GM23248 (cell line): Measurements from ENCODE around the gene NDST3. TPM values are rescaled to one million over a fixed set of nuclear protein-coding genes. Genes with fewer than 3 reads are reported as not detected.

ENCODE experiments used
- DNase-seq: peaks from one replicate; pipeline ENCODE4 v3.0.0-alpha.2; 2015
- H2AFZ ChIP-seq: fragments of 200-600 bp; sonication (generic); 2 replicates; pipeline ENCODE4 v1.6.1; 2016; ENCODE audit warnings: antibody characterized with exemption
- H3F3A ChIP-seq: fragments of 200-600 bp; sonication (generic); 2 replicates; pipeline ENCODE4 v1.6.1; 2016; ENCODE audit warnings: mild to moderate bottlenecking, antibody characterized with exemption, mixed run types; ENCODE audit not compliant: insufficient read depth
- H3K27ac ChIP-seq: fragments of 200-600 bp; sonication (generic); 2 replicates; pipeline ENCODE4 v1.5.1; 2016; ENCODE audit warnings: mild to moderate bottlenecking
- H3K27me3 ChIP-seq: fragments of 200-600 bp; sonication (generic); replicated peaks from 2 replicates; pipeline ENCODE4 v1.6.1; 2016; ENCODE audit warnings: mild to moderate bottlenecking; ENCODE audit not compliant: insufficient read depth
- H3K36me3 ChIP-seq: fragments of 200-600 bp; sonication (generic); 2 replicates; pipeline ENCODE4 v1.6.1; 2016; ENCODE audit warnings: low read depth, mild to moderate bottlenecking
- H3K4me1 ChIP-seq: fragments of 200-600 bp; sonication (generic); 2 replicates; pipeline ENCODE4 v1.6.1; 2016; ENCODE audit warnings: mild to moderate bottlenecking; ENCODE audit not compliant: insufficient read depth
- H3K4me2 ChIP-seq: fragments of 200-600 bp; sonication (generic); one replicate; pipeline ENCODE4 v1.6.1; 2016; ENCODE audit warnings: mild to moderate bottlenecking; ENCODE audit not compliant: unreplicated experiment
- H3K4me3 ChIP-seq: fragments of 200-600 bp; sonication (generic); 2 replicates; pipeline ENCODE4 v1.5.1; 2016; ENCODE audit warnings: mild to moderate bottlenecking
- H3K79me2 ChIP-seq: fragments of 200-600 bp; sonication (generic); 2 replicates; pipeline ENCODE4 v1.6.1; 2016; ENCODE audit warnings: mild to moderate bottlenecking; ENCODE audit not compliant: insufficient read depth
- H3K9ac ChIP-seq: fragments of 200-600 bp; sonication (generic); 2 replicates; pipeline ENCODE4 v1.6.1; 2016; ENCODE audit warnings: mild to moderate bottlenecking
- H3K9me2 ChIP-seq: fragments of 200-600 bp; sonication (generic); 2 replicates; pipeline ENCODE4 v1.6.1; 2016; ENCODE audit warnings: mixed run types, mild to moderate bottlenecking, moderate library complexity; ENCODE audit not compliant: insufficient read depth
- H3K9me3 ChIP-seq: fragments of 200-600 bp; sonication (generic); one replicate; pipeline ENCODE4 v1.6.1; 2017; ENCODE audit warnings: low read depth
- H4K20me1 ChIP-seq: fragments of 200-600 bp; sonication (generic); 2 replicates; pipeline ENCODE4 v1.6.0; 2016; ENCODE audit not compliant: insufficient read depth
- EZH2 ChIP-seq: fragments of 200-600 bp; sonication (generic); IDR thresholded peaks from 2 replicates; pipeline ENCODE4 v1.6.1; 2018; ENCODE audit warnings: antibody characterized with exemption, mild to moderate bottlenecking; ENCODE audit not compliant: insufficient read depth, poor library complexity, severe bottlenecking
- EZH2phosphoT487 ChIP-seq: fragments of 200-600 bp; sonication (generic); IDR thresholded peaks from 2 replicates; pipeline ENCODE4 v1.6.1; 2018; ENCODE audit warnings: antibody characterized with exemption, moderate library complexity, mild to moderate bottlenecking, low read depth; ENCODE audit not compliant: insufficient read depth
- WGBS, 2 experiments: methylation state at CpG; one replicate each; pipeline ENCODE4 v1.1.6; 2015 to 2017; ENCODE audit warnings: low lambda C conversion rate in 2 of 2, low coverage in 1 of 2; ENCODE audit errors: missing lambda C conversion rate in 2 of 2; 5-methylcytosine and 5-hydroxymethylcytosine counted together
- in situ Hi-C: fragments of 300-500 bp; cut with MboI; formaldehyde crosslinking; loops from 2 replicates; pipeline ENCODE4 v1.15.0; 2020
- polyA plus RNA-seq: library from polyadenylated mRNA; unstranded; fragments of >200 nt; fragmentation: Nextera tagmentation; extraction: Ambion mirVana; gene quantifications from 2 replicates; pipeline ENCODE4 v1.2.1, GENCODE V29; 2016
- total RNA-seq: library from RNA; depleted of rRNA; stranded (reverse); fragments of >200 nt; shearing (Covaris generic); gene quantifications from 2 replicates; pipeline ENCODE4 v1.2.3, GENCODE V29; 2014

Gene NDST3
- total and polyA plus RNA-seq, 2 experiments from 2014 or later, result not detected

DNA sequence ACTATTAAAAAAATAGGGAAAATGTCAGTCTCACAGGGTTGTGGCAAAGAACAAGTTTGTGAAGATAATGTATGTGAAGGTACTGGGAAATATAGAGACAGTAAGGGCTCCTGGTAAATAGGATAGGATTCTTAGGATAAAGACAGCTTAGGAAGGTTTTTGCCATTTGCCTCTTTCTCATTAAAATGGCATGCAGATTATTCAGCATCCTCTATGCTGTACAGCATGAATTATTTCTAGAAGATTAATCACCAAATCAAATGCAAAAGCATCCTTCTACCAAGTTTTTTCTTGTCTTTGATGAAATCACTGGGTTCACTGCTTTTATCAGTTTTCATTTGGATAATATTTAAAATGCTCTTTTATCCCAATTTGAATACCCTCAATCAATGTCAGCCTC, 142.8 kb downstream of the NDST3 start:
- H3F3A ChIP-seq, result peaks cover 31% of the 10 kb centered on the region
- H3K4me2 ChIP-seq, result peak overlapping the region; percentile 68
- no peaks in the 10 kb centered on the region for H3K36me3 ChIP-seq
- TF ChIP-seq EZH2phosphoT487 (no peak), EZH2 (no peak)
- no peaks in the 10 kb centered on the region for H3K79me2 ChIP-seq
- H3K4me3 ChIP-seq, result no peak overlapping the region
- no peak overlapping the region for H3K27ac ChIP-seq
- H3K27me3 ChIP-seq, result no peaks in the 10 kb centered on the region
- no peak overlapping the region for H3K9ac ChIP-seq
- H4K20me1 ChIP-seq, result no peaks in the 10 kb centered on the region
- peak; percentile 50 for DNase-seq
- H3K9me3 ChIP-seq, result no peaks in the 10 kb centered on the region
- peaks cover 55% of the 10 kb centered on the region for H3K4me1 ChIP-seq
- in situ Hi-C loops, result no loop called here
- peak overlapping the region; percentile 6; the same call in 1 of the 2 replicates for H2AFZ ChIP-seq
- H3K9me2 ChIP-seq, result no peaks in the 10 kb centered on the region

DNA sequence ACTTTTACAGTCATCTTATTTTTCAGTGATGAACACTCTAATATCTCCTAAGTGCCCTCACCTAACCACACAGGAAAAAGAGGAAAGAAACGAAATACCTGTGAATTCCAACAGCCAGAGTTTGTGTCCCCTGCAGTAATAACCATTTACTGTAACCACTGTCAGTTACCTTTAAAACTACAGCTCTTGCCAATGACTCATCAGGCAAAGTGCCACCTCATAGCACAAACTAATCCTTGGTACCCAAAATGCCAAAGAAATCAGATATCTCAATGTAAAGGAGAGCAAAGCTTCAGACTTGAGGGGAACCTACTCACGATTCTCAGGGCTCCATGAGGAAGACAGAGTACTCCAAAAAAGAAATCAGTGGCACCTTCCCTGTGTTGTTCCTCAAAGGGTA, 146.5 kb downstream of the NDST3 start:
- Histone ChIP-seq H3K9ac (no peak overlapping the region), H3K9me2 (no peaks in the 10 kb centered on the region), H3K4me1 (peaks cover 26% of the 10 kb centered on the region), H3K36me3 (no peaks in the 10 kb centered on the region), H3K27me3 (no peaks in the 10 kb centered on the region), H3K4me2 (no peak overlapping the region), H3K4me3 (no peak overlapping the region), H2AFZ (no peak overlapping the region), H3F3A (peaks cover 16% of the 10 kb centered on the region), H3K27ac (no peak overlapping the region), H3K79me2 (no peaks in the 10 kb centered on the region), H4K20me1 (no peaks in the 10 kb centered on the region), H3K9me3 (no peaks in the 10 kb centered on the region)
- in situ Hi-C loops, result no loop called here
- TF ChIP-seq EZH2phosphoT487 (no peak), EZH2 (no peak)
- peak; percentile 47 for DNase-seq
- 21% methylated on average over 2 of the region's 2 CpGs for WGBS, 2 experiments

DNA sequence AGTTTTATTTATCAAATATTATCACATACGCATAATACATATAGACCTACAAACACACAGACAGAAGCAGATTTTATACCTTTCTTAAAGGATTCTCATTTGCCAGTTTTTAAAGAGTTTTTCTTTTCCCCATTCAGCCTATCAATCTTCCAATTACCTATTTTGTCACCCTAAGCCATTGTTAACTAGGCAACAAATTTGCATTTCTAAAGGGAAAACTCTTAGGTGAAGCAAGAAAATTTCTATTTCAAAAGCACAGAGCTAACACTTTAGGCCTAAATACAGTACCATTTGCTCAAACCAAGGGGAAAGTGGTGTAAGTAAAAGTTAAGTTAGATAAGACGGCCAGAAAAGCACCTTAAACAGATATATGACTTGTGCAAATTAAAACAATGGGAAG, 156.6 kb downstream of the NDST3 start:
- Histone ChIP-seq H3K9me3 (no peaks in the 10 kb centered on the region), H3F3A (no peaks in the 10 kb centered on the region), H3K9me2 (no peaks in the 10 kb centered on the region), H3K9ac (no peak overlapping the region), H2AFZ (no peak overlapping the region), H3K79me2 (no peaks in the 10 kb centered on the region), H3K27ac (no peak overlapping the region), H3K36me3 (no peaks in the 10 kb centered on the region), H3K4me3 (no peak overlapping the region), H4K20me1 (no peaks in the 10 kb centered on the region), H3K4me1 (no peaks in the 10 kb centered on the region), H3K27me3 (no peaks in the 10 kb centered on the region), H3K4me2 (no peak overlapping the region)
- no peak for TF ChIP-seq EZH2phosphoT487
- TF ChIP-seq EZH2, result no peak
- no peak for DNase-seq
- WGBS, 2 experiments, result 57% methylated on average over 2 of the region's 2 CpGs
- in situ Hi-C loops, result no loop called here

- H3K27ac ChIP-seq, result no peak overlapping the region
- H2AFZ ChIP-seq, result no peak overlapping the region
- H3K9ac ChIP-seq, result no peak overlapping the region
- in situ Hi-C loops, result no loop called here
- H3F3A ChIP-seq, result no peaks in the 10 kb centered on the region
- no peak overlapping the region for H3K4me3 ChIP-seq
- H3K79me2 ChIP-seq, result no peaks in the 10 kb centered on the region
- H3K36me3 ChIP-seq, result no peaks in the 10 kb centered on the region
- no peak overlapping the region for H3K4me2 ChIP-seq
- no peaks in the 10 kb centered on the region for H3K9me3 ChIP-seq
- TF ChIP-seq EZH2 (no peak), EZH2phosphoT487 (no peak)
- WGBS, 2 experiments, result 52% methylated on average over 6 of the region's 6 CpGs
- H4K20me1 ChIP-seq, result no peaks in the 10 kb centered on the region
- no peaks in the 10 kb centered on the region for H3K27me3 ChIP-seq
- H3K4me1 ChIP-seq, result no peaks in the 10 kb centered on the region
- no peaks in the 10 kb centered on the region for H3K9me2 ChIP-seq
- no peak for DNase-seq
Measured at GRCh38 chr4:118193421-118193820, 159.1 kb downstream of the NDST3 start.

- H3K9me3 ChIP-seq, result no peaks in the 10 kb centered on the region
- no CpG with 5 or more reads among the region's 2 CpGs for WGBS, 2 experiments
- no peak overlapping the region for H3K27ac ChIP-seq
- no peak overlapping the region for H2AFZ ChIP-seq
- DNase-seq, result no peak
- H3K9me2 ChIP-seq, result no peaks in the 10 kb centered on the region
- in situ Hi-C loops, result no loop called here
- TF ChIP-seq EZH2phosphoT487 (no peak), EZH2 (no peak)
- no peaks in the 10 kb centered on the region for H3K36me3 ChIP-seq
- H3K9ac ChIP-seq, result no peak overlapping the region
- H4K20me1 ChIP-seq, result no peaks in the 10 kb centered on the region
- no peaks in the 10 kb centered on the region for H3K4me1 ChIP-seq
- H3K4me2 ChIP-seq, result no peak overlapping the region
- no peaks in the 10 kb centered on the region for H3K79me2 ChIP-seq
- no peak overlapping the region for H3K4me3 ChIP-seq
- H3K27me3 ChIP-seq, result no peaks in the 10 kb centered on the region
- H3F3A ChIP-seq, result no peaks in the 10 kb centered on the region
Measured at GRCh38 chr4:118206627-118207026, 172.3 kb downstream of the NDST3 start.
